Ishikawa (cell line): ENCODE results near the gene MEG3.

Experiments used
- CEBPB ChIP-seq: IDR thresholded peaks from 2 replicates; pipeline ENCODE4 v1.6.1; 2012
- CREB1 ChIP-seq: IDR thresholded peaks from 2 replicates; pipeline ENCODE4 v1.6.1; 2012; ENCODE audit warnings: low read depth
- EP300 ChIP-seq: IDR thresholded peaks from 2 replicates; pipeline ENCODE4 v1.6.1; 2012; ENCODE audit warnings: borderline replicate concordance
- FOXM1 ChIP-seq: IDR thresholded peaks from 2 replicates; pipeline ENCODE4 v1.6.1; 2012; ENCODE audit warnings: low read depth, borderline replicate concordance
- RAD21 ChIP-seq: IDR thresholded peaks from 2 replicates; pipeline ENCODE4 v1.6.1; 2012; ENCODE audit warnings: low read depth
- TF ChIP-seq, protein P1 (sequence below): IDR thresholded peaks from 2 replicates; pipeline ENCODE4 v1.6.1; 2012
- TF ChIP-seq, protein P2 (sequence below): IDR thresholded peaks from 2 replicates; pipeline ENCODE4 v1.6.1; 2012

DNA sequence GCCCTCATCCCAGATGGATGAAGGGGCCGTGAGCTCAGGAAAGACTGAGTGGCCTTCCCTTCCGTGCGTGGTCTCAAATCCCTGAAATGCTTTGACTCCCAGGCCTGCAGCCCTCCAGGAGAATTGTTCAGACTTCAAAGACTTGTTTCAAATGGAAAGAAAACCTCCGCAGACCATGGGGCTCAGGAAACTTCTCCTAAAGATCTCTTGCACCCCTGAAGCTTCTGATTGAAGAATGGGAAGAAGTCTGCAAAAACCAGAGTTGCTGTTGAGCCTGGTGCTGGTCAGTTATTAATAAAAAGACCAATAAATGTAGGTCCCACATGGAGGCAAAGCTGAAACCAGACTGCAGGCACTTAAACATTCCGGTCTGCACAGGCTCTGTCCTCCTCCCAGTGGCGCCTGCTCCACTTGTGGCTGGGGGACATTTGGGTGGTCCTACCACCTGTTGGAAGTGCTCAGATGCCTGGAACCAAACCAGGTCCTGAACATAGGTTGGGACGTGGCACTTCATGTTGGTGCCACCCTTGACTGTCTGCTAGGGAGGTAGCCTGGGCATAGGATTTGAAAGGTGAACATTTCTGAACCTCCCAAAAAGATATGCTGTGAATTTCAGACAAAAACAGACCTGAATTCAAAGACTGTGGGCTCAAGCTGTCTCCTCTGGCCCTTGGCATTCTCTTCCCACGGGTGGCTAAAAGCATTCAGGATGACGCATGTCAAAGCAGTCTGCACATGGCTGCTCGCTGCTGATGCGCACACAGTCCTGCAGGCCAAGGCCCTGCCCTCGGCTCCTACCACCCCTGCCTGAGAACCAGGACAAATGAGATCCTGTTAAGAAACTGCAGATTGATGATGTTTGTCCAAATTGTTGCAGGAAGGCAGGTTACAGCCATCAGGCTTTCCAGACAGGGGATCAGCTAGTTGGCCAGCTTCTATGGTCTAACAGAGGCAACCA lies 36.2 kb upstream of the MEG3 start:
- no peak for TF ChIP-seq RAD21
- no peak for TF ChIP-seq CEBPB
- TF ChIP-seq, protein P1, sequence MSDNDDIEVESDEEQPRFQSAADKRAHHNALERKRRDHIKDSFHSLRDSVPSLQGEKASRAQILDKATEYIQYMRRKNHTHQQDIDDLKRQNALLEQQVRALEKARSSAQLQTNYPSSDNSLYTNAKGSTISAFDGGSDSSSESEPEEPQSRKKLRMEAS: no peak
- TF ChIP-seq, protein P2, sequence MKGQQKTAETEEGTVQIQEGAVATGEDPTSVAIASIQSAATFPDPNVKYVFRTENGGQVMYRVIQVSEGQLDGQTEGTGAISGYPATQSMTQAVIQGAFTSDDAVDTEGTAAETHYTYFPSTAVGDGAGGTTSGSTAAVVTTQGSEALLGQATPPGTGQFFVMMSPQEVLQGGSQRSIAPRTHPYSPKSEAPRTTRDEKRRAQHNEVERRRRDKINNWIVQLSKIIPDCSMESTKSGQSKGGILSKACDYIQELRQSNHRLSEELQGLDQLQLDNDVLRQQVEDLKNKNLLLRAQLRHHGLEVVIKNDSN: no peak
- no peak for TF ChIP-seq FOXM1
- TF ChIP-seq EP300: no peak
- no peak for TF ChIP-seq CREB1
